ENCODE results near the gene RPS16.

The RPS16 gene

GRCh38 chr19:39385629-39386411 lies 49.9 kb downstream of the RPS16 start:
- no peak for DNase-seq

GRCh38 chr19:39384839-39385568 lies 50.7 kb downstream of the RPS16 start:
- no peak for DNase-seq
